IMR-90 (cell line): ENCODE measurements around the gene IGLL5. TPM values are rescaled to one million over a fixed set of nuclear protein-coding genes. Genes with fewer than 3 reads are reported as not detected.

Source experiments
- ATAC-seq: fragments of 200-7000 bp; cut with Tn5 transposase; 2 replicates; pipeline ENCODE4 v1.9.1; 2020; ENCODE audit warnings: low read depth, mild to moderate bottlenecking, moderate library complexity
- BruUV-seq: library from RNA; stranded (reverse); fragments of 400-500 nt; replicated peaks from 2 replicates; lab custom pipeline; 2021; lab: Mats Ljungman, UMichigan
- CTCF ChIA-PET: fragments of 300-600 bp; formaldehyde crosslinking; extraction: SDS; loops from one replicate; lab custom pipeline; 2021; ENCODE audit warnings: antibody characterized with exemption; lab: Yijun Ruan, JAX
- POLR2A ChIA-PET: fragments of 300-600 bp; sonication (Branson Sonifier 250); formaldehyde crosslinking; loops from one replicate; lab custom pipeline; 2022; ENCODE audit warnings: antibody characterized with exemption; ENCODE audit not compliant: unreplicated experiment; lab: Charles Lee
- DNase-seq: peaks from one replicate; pipeline ENCODE4 v3.0.0; 2013
- H2AFZ ChIP-seq: replicated peaks from 2 replicates; pipeline ENCODE3; 2013; ENCODE audit warnings: low read length, mild to moderate bottlenecking; ENCODE audit not compliant: poor library complexity
- H2AK5ac ChIP-seq: 2 replicates; pipeline ENCODE4 v1.6.1; 2013; ENCODE audit warnings: low read depth, low read length, inconsistent platforms
- H2AK9ac ChIP-seq: replicated peaks from 2 replicates; pipeline ENCODE3; 2013; ENCODE audit warnings: mild to moderate bottlenecking, low read depth, low read length, moderate library complexity; ENCODE audit not compliant: poor library complexity
- H2BK120ac ChIP-seq: 2 replicates; pipeline ENCODE4 v1.6.1; 2013; ENCODE audit warnings: low read depth, low read length, inconsistent platforms
- H2BK15ac ChIP-seq: 3 replicates; pipeline ENCODE4 v1.6.1; 2013; ENCODE audit warnings: low read depth, low read length, inconsistent platforms
- H2BK20ac ChIP-seq: 2 replicates; pipeline ENCODE4 v1.6.1; 2013; ENCODE audit warnings: low read depth, mild to moderate bottlenecking, inconsistent platforms, low read length, moderate library complexity
- H2BK5ac ChIP-seq: 2 replicates; pipeline ENCODE4 v1.6.1; 2013; ENCODE audit warnings: mild to moderate bottlenecking, low read depth, low read length, inconsistent platforms; ENCODE audit not compliant: poor library complexity, severe bottlenecking
- H3K14ac ChIP-seq: replicated peaks from 2 replicates; pipeline ENCODE4 v1.6.1; 2013; ENCODE audit warnings: low read depth, low read length, inconsistent platforms
- H3K18ac ChIP-seq: 2 replicates; pipeline ENCODE4 v1.6.1; 2013; ENCODE audit warnings: low read depth, low read length, control low read depth
- H3K23ac ChIP-seq: 2 replicates; pipeline ENCODE4 v1.6.1; 2013; ENCODE audit warnings: low read depth, low read length, inconsistent platforms
- H3K27ac ChIP-seq: 2 replicates; pipeline ENCODE4 v1.5.1; 2013; ENCODE audit warnings: mild to moderate bottlenecking, control low read depth, low read length; ENCODE audit not compliant: insufficient read depth
- H3K27me3 ChIP-seq: 2 replicates; pipeline ENCODE4 v1.6.1; 2013; ENCODE audit warnings: low read length; ENCODE audit not compliant: control insufficient read depth, insufficient read depth
- H3K36me3 ChIP-seq: 2 replicates; pipeline ENCODE4 v1.6.1; 2013; ENCODE audit warnings: low read length, mixed read lengths; ENCODE audit not compliant: control insufficient read depth, insufficient read depth
- H3K4ac ChIP-seq: 2 replicates; pipeline ENCODE4 v1.6.1; 2013; ENCODE audit warnings: low read depth, low read length, inconsistent platforms
- H3K4me1 ChIP-seq: 2 replicates; pipeline ENCODE4 v1.6.1; 2013; ENCODE audit warnings: low read length, mixed read lengths; ENCODE audit not compliant: control insufficient read depth, insufficient read depth
- H3K4me2 ChIP-seq: 2 replicates; pipeline ENCODE4 v1.6.1; 2013; ENCODE audit warnings: low read depth, mild to moderate bottlenecking, control low read depth, low read length, moderate library complexity
- H3K4me3 ChIP-seq: 2 replicates; pipeline ENCODE4 v1.5.1; 2013; ENCODE audit warnings: low read depth, mild to moderate bottlenecking, control low read depth, low read length, moderate library complexity; ENCODE audit not compliant: insufficient read depth
- H3K56ac ChIP-seq: 2 replicates; pipeline ENCODE4 v1.6.1; 2013; ENCODE audit warnings: low read length, inconsistent platforms; ENCODE audit not compliant: insufficient read depth; ENCODE audit errors: extremely low read depth
- H3K79me1 ChIP-seq, 2 experiments: 2 replicates each; pipeline ENCODE4 v1.6.1; 2013; ENCODE audit warnings: low read length in 2 of 2, inconsistent platforms in 1 of 2, low read depth in 1 of 2
- H3K9ac ChIP-seq: 2 replicates; pipeline ENCODE4 v1.6.1; 2013; ENCODE audit warnings: low read depth, low read length, control low read depth
- H3K9me1 ChIP-seq: 2 replicates; pipeline ENCODE4 v1.6.1; 2013; ENCODE audit warnings: low read length, inconsistent platforms; ENCODE audit not compliant: insufficient read depth
- H3K9me3 ChIP-seq: 2 replicates; pipeline ENCODE4 v1.6.1; 2013; ENCODE audit warnings: low read length; ENCODE audit not compliant: control insufficient read depth, insufficient read depth
- H4K20me1 ChIP-seq: 2 replicates; pipeline ENCODE4 v1.6.1; 2013; ENCODE audit warnings: low read length, inconsistent platforms; ENCODE audit not compliant: insufficient read depth
- H4K5ac ChIP-seq: 2 replicates; pipeline ENCODE4 v1.6.1; 2013; ENCODE audit warnings: mild to moderate bottlenecking, low read depth, low read length, control low read depth
- H4K8ac ChIP-seq, 2 experiments: 2 replicates each; pipeline ENCODE4 v1.6.1; 2013; ENCODE audit warnings: low read depth in 2 of 2, low read length in 2 of 2, control low read depth in 1 of 2, inconsistent platforms in 1 of 2
- H4K91ac ChIP-seq: 2 replicates; pipeline ENCODE4 v1.6.1; 2013; ENCODE audit warnings: low read depth, low read length, inconsistent platforms; ENCODE audit not compliant: insufficient read depth
- BHLHE40 ChIP-seq: fragments of 150-350 bp; IDR thresholded peaks from 2 replicates; pipeline ENCODE4 v1.6.1; 2016; ENCODE audit warnings: mild to moderate bottlenecking, low read depth, low read length
- CEBPB ChIP-seq: IDR thresholded peaks from 2 replicates; pipeline ENCODE4 v1.6.1; 2012; ENCODE audit warnings: low read depth, low read length, improper control_type of control experiment
- CHD1 ChIP-seq: IDR thresholded peaks from 2 replicates; pipeline ENCODE4 v1.6.1; 2012; ENCODE audit warnings: low read depth, low read length, improper control_type of control experiment
- FOS ChIP-seq: fragments of 150-350 bp; IDR thresholded peaks from 2 replicates; pipeline ENCODE4 v1.6.1; 2016; ENCODE audit warnings: low read depth, low read length
- MAFK ChIP-seq: IDR thresholded peaks from 2 replicates; pipeline ENCODE4 v1.6.1; 2012; ENCODE audit warnings: low read depth, low read length, improper control_type of control experiment
- MAZ ChIP-seq: IDR thresholded peaks from 2 replicates; pipeline ENCODE4 v1.6.1; 2012; ENCODE audit warnings: low read depth, mild to moderate bottlenecking, low read length, improper control_type of control experiment, moderate library complexity, borderline replicate concordance
- MXI1 ChIP-seq: IDR thresholded peaks from 2 replicates; pipeline ENCODE4 v1.6.1; 2012; ENCODE audit warnings: low read depth, mild to moderate bottlenecking, low read length, moderate library complexity, borderline replicate concordance
- NFE2L2 ChIP-seq: fragments of 150-350 bp; IDR thresholded peaks from 2 replicates; pipeline ENCODE4 v1.6.1; 2016; ENCODE audit warnings: low read depth, mild to moderate bottlenecking, low read length
- POLR2A ChIP-seq: IDR thresholded peaks from 2 replicates; pipeline ENCODE4 v1.6.1; 2012; ENCODE audit warnings: mild to moderate bottlenecking, low read depth, low read length
- RAD21 ChIP-seq: IDR thresholded peaks from 2 replicates; pipeline ENCODE4 v1.6.1; 2012; ENCODE audit warnings: low read length, improper control_type of control experiment
- RCOR1 ChIP-seq: IDR thresholded peaks from 2 replicates; pipeline ENCODE4 v1.6.1; 2012; ENCODE audit warnings: mild to moderate bottlenecking, low read length, improper control_type of control experiment; ENCODE audit not compliant: insufficient replicate concordance
- RFX5 ChIP-seq: IDR thresholded peaks from 2 replicates; pipeline ENCODE4 v1.8.0; 2012; ENCODE audit warnings: low read depth, mild to moderate bottlenecking, low read length, moderate library complexity
- WGBS, 2 experiments: methylation state at CpG; one replicate each; pipeline versions ENCODE4 v1.1.5 to v1.1.7; 2013; ENCODE audit warnings: missing lambda C conversion rate in 2 of 2; ENCODE audit not compliant: insufficient read length in 1 of 2; ENCODE audit errors: extremely low coverage in 2 of 2; 5-methylcytosine and 5-hydroxymethylcytosine counted together
- dilution Hi-C: fragments of 300-500 bp; cut with HindIII; formaldehyde crosslinking; loops from one replicate; pipeline ENCODE4 v1.14.3; 2018; ENCODE audit warnings: low sequenced_read_pairs; ENCODE audit not compliant: unreplicated experiment
- in situ Hi-C: fragments of 300-500 bp; cut with MboI; formaldehyde crosslinking; loops from 3 replicates; pipeline ENCODE4 v1.14.3; 2019; ENCODE audit warnings: low sequenced_read_pairs, inconsistent platforms, mixed read lengths
- intact Hi-C: fragments of 100-400 bp; cut with micrococcal nuclease; formaldehyde crosslinking; loops from 2 replicates; pipeline ENCODE4 v1.10.0; 2022
- polyA plus RNA-seq, 3 experiments: library from polyadenylated mRNA; depleted of rRNA; stranded (reverse); fragments of >200 nt; gene quantifications; 2 replicates each; pipeline ENCODE4 v1.2.3, GENCODE V29; 2012; ENCODE audit warnings: low replicate concordance in 1 of 3
- total RNA-seq: library from RNA; depleted of rRNA; stranded (reverse); fragments of >200 nt; gene quantifications from 2 replicates; pipeline ENCODE4 v1.2.3, GENCODE V29; 2012
- TF ChIP-seq, protein P1 (sequence below): fragments of 150-350 bp; IDR thresholded peaks from 2 replicates; pipeline ENCODE4 v1.6.1; 2016; ENCODE audit warnings: low read depth, mild to moderate bottlenecking, low read length, moderate library complexity, borderline replicate concordance
- TF ChIP-seq, protein P2 (sequence below): fragments of 150-350 bp; IDR thresholded peaks from 2 replicates; pipeline ENCODE4 v1.6.1; 2017; ENCODE audit warnings: mild to moderate bottlenecking, antibody characterized with exemption, low read length, low read depth
- TF ChIP-seq, protein P3 (sequence below): conservative IDR thresholded peaks from 2 replicates; pipeline ENCODE4 v1.5.1; 2012; ENCODE audit warnings: mild to moderate bottlenecking, low read depth, low read length, improper control_type of control experiment

IGLL5 gene
- total and polyA plus RNA-seq, 2 of the 4 experiments (the other 2 are of a cell fraction): not detected

DNA sequence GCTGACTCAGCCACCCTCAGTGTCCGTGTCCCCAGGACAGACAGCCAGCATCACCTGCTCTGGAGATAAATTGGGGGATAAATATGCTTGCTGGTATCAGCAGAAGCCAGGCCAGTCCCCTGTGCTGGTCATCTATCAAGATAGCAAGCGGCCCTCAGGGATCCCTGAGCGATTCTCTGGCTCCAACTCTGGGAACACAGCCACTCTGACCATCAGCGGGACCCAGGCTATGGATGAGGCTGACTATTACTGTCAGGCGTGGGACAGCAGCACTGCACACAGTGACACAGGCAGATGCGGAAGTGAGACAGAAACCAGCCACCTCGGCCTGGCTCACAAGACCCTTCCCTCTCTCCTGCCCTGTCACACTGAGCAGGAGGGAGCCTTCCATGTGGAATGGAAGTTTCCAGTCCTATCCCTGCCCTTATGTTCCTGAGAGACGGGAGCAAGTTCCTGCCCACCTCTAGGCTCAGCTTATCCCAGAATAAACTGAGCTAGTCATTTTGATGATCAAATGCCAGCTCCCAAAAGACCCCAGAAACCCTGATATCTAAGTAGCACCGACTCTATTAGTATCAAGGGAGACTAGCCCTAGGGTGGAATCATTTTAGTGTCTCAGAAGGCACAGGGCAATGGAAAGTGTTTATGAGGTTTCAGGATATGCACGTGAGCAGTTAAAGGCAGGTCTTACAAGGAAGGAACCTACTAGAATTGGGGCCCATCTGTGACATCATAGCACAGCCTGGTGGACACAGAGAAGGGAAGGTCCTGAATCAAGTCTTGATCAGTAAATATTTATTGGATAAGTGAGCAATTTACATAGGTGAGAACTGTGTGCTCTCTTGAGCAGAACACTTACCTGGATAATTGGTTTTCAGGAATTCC, 6.3 kb upstream of the IGLL5 start:
- Histone ChIP-seq H4K91ac (no peak overlapping the region), H3K4ac (no peak overlapping the region), H3K79me1 (no peaks in the 10 kb centered on the region), H3K23ac (no peak overlapping the region), H3K27me3 (peaks cover 6% of the 10 kb centered on the region), H4K8ac (no peak overlapping the region), H3K4me3 (no peak overlapping the region), H3K18ac (no peak overlapping the region), H3K4me1 (no peaks in the 10 kb centered on the region), H3K14ac (no peak overlapping the region), H4K5ac (no peak overlapping the region), H2BK5ac (no peak overlapping the region), H2BK15ac (no peak overlapping the region), H2BK20ac (no peak overlapping the region), H3K27ac (no peak overlapping the region), H3K36me3 (no peaks in the 10 kb centered on the region), H3K9me1 (no peaks in the 10 kb centered on the region), H3K9ac (no peak overlapping the region), H2AK5ac (no peak overlapping the region), H3K9me3 (no peaks in the 10 kb centered on the region), H3K56ac (no peak overlapping the region), H2BK120ac (no peak overlapping the region), H3K4me2 (no peak overlapping the region), H2AFZ (no peak overlapping the region), H4K20me1 (no peaks in the 10 kb centered on the region), H2AK9ac (no peak overlapping the region)
- in situ Hi-C loops (no loop called here), dilution Hi-C loops (no loop called here), intact Hi-C loops (no loop called here)
- ATAC-seq (no peak), DNase-seq (no peak)
- ChIA-PET CTCF (no interaction called here), POLR2A (no interaction called here)
- 17% methylated on average over 3 of the region's 10 CpGs; no CpG with 5 or more reads in 1 of the 2 experiments for WGBS, 2 experiments
- no TSS peak for BruUV-seq
- no peak for TF ChIP-seq RCOR1
- TF ChIP-seq POLR2A: no peak
- TF ChIP-seq MXI1: no peak
- no peak for TF ChIP-seq MAFK
- no peak for TF ChIP-seq NFE2L2
- no peak for TF ChIP-seq RFX5
- TF ChIP-seq, protein P1, sequence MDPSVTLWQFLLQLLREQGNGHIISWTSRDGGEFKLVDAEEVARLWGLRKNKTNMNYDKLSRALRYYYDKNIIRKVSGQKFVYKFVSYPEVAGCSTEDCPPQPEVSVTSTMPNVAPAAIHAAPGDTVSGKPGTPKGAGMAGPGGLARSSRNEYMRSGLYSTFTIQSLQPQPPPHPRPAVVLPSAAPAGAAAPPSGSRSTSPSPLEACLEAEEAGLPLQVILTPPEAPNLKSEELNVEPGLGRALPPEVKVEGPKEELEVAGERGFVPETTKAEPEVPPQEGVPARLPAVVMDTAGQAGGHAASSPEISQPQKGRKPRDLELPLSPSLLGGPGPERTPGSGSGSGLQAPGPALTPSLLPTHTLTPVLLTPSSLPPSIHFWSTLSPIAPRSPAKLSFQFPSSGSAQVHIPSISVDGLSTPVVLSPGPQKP: no peak
- TF ChIP-seq CEBPB: no peak
- TF ChIP-seq FOS: no peak
- TF ChIP-seq, protein P2, sequence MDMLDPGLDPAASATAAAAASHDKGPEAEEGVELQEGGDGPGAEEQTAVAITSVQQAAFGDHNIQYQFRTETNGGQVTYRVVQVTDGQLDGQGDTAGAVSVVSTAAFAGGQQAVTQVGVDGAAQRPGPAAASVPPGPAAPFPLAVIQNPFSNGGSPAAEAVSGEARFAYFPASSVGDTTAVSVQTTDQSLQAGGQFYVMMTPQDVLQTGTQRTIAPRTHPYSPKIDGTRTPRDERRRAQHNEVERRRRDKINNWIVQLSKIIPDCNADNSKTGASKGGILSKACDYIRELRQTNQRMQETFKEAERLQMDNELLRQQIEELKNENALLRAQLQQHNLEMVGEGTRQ: no peak
- no peak for TF ChIP-seq CHD1
- TF ChIP-seq BHLHE40: no peak
- no peak for TF ChIP-seq MAZ
- no peak for TF ChIP-seq RAD21
- TF ChIP-seq, protein P3, sequence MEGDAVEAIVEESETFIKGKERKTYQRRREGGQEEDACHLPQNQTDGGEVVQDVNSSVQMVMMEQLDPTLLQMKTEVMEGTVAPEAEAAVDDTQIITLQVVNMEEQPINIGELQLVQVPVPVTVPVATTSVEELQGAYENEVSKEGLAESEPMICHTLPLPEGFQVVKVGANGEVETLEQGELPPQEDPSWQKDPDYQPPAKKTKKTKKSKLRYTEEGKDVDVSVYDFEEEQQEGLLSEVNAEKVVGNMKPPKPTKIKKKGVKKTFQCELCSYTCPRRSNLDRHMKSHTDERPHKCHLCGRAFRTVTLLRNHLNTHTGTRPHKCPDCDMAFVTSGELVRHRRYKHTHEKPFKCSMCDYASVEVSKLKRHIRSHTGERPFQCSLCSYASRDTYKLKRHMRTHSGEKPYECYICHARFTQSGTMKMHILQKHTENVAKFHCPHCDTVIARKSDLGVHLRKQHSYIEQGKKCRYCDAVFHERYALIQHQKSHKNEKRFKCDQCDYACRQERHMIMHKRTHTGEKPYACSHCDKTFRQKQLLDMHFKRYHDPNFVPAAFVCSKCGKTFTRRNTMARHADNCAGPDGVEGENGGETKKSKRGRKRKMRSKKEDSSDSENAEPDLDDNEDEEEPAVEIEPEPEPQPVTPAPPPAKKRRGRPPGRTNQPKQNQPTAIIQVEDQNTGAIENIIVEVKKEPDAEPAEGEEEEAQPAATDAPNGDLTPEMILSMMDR: no peak
